ENCODE measurements around the gene FST.
A peak's percentile ranks its signal among the peaks of the same experiment; 100 is the strongest.

The FST gene

DNA sequence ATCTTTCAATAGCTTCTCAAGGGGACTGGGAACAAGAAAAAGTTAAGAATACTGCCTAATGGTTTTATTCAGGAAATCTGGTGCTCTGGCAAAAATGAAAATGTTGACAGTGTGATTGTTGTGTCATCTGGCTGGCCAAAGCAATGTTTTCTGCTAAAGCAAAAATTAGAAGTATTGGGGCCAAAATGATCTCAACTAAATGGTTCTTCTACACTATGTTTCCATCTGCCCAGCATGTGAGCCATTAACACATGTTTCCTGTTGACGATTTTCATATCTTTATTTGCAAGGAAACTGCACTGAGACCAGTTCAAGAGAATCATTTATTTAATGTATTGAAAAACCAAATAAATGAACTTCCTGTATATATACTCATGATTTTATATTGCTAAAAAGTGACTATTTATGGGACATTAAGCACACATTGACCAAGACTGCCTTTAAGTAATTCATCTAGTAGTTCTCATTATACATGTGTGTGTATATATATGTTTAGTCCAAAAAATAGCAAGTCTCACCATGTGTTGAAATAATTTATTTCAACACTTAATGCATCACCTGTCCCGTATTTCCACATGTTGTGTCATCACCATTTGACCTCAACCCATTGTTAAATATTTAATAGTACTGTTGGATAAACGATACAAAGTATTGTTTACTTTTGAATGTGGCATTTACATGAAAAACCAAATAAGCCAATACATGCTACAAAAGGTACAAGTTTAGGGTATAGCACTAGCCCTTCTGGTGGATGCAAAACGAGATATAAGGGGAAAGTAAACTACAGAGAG, 7.5 kb upstream of the FST start:
- FAIRE-seq (no peak), DNase-seq (ENCODE audit: insufficient read length, low spot score) (no peak)

DNA sequence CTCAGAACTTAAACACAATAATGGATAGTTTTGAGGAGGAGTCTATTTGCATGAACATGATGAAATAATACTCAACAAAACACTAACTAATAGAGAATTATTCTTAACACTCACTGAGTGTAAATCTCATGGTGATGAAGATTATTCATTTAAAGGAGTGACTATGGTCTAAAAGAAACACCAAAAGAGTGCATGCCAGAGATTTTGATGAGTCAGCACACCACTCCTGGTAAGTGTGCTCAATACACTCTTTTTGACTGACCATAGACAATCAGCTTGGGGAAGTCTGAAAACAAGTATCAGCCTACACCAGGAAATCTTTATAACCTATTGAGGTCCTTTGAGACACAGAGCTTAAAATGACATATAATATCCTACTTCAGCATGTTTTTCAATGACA, 6.8 kb upstream of the FST start:
- FAIRE-seq, result no peak
- DNase-seq (ENCODE audit: insufficient read length, low spot score), result no peak

- DNase-seq (ENCODE audit: insufficient read length, low spot score) (no peak), FAIRE-seq (no peak)
Observed at GRCh38 chr5:53475320-53475719, 5.1 kb upstream of the FST start.

DNA sequence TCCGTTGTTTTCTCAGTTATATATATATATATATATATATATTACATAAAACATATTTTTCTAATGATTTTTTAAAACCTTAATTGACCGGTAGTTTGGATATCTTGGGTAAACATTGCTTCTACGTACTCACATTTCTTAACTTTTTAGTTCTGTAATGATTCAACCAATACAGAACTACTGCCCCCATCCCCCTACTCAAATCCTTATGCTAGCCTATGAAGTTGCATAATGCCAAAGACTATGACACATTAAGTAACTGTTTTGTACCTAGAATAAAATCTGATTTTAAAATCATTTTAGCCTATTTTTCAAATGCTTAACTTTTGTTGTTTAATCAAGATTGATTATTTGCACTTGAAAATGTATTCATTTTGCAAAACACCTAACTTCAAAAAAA, 4.4 kb upstream of the FST start:
- DNase-seq (ENCODE audit: insufficient read length, low spot score) (no peak), FAIRE-seq (no peak)

GRCh38 chr5:53476531-53477480, 3.6 kb upstream of the FST start:
- no peak for FAIRE-seq
- DNase-seq (ENCODE audit: insufficient read length, low spot score), result no peak

DNA sequence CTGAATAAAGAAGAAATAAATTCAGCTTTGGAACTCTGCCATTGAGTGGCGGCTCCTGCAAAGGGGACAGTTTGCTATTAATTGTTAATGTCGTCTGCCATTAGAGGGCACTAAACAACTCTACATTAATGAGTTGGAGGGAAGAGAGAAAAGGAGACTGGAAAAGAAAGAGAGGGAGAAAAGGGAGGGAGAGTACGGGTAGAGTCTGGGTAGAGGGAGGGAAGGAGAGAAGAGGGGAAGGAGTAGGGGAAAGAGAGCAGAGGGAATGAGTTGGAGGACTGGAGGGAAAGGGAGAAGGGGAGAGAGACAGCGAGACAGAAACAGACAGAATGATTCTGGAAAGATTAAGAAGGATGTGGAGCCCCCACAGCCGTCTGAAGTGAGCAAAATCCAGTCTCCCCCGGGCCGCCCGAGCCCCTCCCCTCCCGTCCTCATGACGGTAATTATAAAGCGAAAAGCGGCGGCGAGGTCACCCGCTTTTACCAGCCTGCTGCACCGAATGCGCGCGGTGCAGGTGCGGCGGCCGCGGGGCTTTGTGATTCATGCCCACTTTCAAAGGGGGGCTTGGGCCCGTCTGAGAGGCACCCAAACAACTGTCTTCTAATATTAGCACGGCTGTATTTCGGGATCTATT, 1.9 kb upstream of the FST start:
- FAIRE-seq (no peak), DNase-seq (ENCODE audit: insufficient read length, low spot score) (peak; percentile 13)

- no peak for FAIRE-seq
- no peak for DNase-seq (ENCODE audit: insufficient read length, low spot score)
Observed at GRCh38 chr5:53479045-53479589, 1.3 kb upstream of the FST start.

- FAIRE-seq, result no peak
- no peak for DNase-seq (ENCODE audit: insufficient read length, low spot score)
Observed at GRCh38 chr5:53479590-53480415, 626 bp upstream of the FST start.

DNA sequence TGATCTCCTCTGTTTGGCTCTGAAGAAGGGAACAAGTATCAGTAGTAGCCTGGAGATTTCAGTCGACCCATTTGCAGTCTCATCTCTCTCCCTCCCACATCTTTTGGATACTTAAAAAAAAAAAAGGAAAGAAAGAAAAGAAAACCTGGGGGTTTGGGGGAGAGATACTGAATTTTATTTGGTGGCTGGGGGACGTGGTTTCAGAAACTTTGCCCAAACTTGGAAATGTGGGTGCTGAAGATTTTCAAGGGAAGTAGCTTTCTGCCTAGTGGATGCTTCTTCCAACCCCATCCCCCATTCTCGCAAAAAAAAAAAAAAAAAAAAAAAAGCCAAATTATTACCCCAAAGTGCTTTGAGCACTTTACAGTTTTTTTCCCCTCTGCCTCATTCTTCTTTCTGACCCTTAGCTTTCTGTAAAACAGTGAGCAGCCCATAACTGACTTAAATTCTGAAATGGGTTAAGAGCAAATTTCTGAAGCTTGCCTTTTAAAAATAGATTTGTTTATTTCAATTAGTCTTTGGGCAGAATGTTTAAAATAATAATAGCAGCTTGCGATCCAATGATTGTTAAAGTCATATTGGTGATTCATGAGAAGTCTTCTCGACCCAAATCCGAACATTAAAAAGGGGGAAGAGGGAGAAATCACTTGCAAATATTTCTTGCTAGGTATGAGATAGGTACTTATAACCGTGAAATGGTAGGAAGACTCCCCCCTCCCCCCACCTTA, 894 bp downstream of the FST start:
- no peak for DNase-seq (ENCODE audit: insufficient read length, low spot score)
- FAIRE-seq, result no peak

GRCh38 chr5:53481887-53482716, 1.7 kb downstream of the FST start:
- FAIRE-seq (no peak), DNase-seq (ENCODE audit: insufficient read length, low spot score) (peak; percentile 70)

DNA sequence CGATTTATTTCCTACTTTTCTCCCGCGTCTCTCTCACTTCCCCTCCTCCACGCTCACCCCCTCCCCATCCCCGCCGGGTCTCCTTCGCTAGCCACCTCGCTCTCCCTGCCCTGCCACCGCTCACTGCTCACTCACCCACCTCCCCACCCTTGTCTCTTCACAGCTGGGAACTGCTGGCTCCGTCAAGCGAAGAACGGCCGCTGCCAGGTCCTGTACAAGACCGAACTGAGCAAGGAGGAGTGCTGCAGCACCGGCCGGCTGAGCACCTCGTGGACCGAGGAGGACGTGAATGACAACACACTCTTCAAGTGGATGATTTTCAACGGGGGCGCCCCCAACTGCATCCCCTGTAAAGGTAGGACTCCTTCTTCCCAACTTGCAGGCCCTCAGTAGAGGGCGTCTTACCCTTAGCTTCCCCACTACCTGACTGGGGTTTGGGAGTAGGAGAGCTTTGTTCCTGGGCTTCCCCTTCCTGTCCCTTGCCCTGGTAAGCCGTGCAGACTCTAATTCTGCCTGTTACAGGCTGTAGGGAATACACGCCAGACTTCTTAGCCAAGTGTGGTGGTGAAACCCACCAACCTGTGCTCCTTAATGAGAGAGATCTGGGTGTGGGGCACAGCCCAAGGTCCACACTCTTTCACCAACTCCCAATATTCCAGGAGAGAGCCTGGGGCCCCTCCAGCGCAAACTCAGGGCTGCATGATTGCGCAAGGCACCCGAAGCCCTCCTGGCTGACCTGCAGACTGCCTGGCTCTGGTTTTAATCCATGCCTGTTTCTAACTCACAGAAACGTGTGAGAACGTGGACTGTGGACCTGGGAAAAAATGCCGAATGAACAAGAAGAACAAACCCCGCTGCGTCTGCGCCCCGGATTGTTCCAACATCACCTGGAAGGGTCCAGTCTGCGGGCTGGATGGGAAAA, 2.5 kb downstream of the FST start:
- DNase-seq (ENCODE audit: insufficient read length, low spot score), result no peak
- FAIRE-seq, result no peak

GRCh38 chr5:53487436-53487835, 7.0 kb downstream of the FST start:
- FAIRE-seq (no peak), DNase-seq (ENCODE audit: insufficient read length, low spot score) (no peak)

DNA sequence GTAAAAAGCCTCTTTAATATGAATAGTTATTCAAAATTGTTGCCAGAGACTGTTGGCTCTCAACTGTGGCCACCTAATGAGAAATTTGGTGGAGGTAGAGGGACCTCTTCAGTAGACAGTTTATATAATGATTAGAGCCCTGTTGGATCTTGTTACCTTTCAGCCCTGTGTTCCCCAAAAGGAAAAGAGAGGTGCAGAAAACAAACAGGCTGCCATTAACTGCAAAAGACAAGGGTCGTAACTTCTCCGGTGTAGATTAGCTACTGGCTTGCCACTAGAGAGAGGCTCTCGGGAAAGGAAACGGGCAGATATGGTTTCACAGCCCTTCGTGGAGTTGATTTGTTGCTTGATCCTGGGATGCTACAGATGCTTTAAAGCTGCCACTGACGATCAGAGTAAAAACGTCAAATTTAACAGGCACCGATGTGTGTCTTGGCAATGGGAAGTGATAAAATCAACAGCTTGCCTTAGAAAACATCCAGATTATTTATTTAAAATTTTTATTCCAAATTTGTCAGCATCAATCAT, 7.8 kb downstream of the FST start:
- DNase-seq (ENCODE audit: insufficient read length, low spot score) (no peak), FAIRE-seq (no peak)

GRCh38 chr5:53490747-53491146, 10.3 kb downstream of the FST start:
- no peak for FAIRE-seq

DNA sequence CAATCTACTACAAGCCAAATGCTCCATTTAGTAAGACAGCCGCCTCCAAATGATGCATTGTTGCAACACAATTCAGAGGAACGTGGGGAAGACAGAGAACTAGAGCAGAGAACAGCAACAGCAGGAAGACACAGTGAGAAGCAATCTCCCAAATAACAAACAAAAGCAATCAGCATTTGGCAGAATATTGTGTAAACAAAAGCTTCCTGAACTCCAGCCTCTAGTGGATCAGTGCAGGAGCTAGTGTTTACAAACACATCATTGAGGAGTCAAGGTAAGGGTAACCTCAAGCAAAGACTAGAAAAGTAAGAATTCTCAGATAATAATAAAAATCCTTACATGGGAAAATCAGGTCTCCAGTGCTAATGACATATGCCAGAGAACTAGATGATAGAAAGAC, 20.6 kb downstream of the FST start:
- no peak for FAIRE-seq
- DNase-seq (ENCODE audit: insufficient read length, low spot score), result no peak

More at GRCh38 chr5:53490747-53491146, 10.3 kb downstream of the FST start:
- no peak for DNase-seq (ENCODE audit: insufficient read length, low spot score)

DNA sequence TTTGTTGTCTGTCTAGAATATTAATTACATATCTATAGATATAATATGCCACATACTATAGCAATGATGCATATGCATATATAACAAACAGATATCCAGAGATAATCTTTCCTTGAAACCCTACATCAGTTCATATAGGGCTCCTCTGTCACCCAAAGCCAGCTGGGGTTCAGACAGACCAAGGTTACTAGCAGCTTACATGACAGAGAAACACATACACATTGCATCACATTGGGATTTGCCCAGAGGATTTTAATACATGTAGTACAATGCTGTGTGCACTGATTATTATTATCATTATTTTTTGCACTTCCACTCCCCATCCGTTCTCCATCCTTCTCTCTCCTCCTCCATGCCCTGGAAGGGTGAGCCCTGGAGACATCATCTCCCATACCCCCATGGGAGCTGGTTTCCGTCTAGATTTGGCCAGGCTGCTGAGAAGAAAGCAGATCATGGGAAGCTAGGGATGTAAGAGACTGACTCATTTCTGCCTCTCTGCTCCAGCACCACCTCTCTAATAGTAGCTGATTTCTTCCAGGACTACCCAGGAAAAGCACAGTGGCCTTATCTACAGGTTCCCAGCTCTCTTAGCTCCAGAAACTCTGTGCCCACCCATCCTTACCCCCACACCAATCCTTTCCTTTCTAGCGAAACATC, 23.3 kb downstream of the FST start:
- FAIRE-seq, result no peak

GRCh38 chr5:53507013-53507412, 26.6 kb downstream of the FST start:
- FAIRE-seq (no peak), DNase-seq (ENCODE audit: insufficient read length, low spot score) (no peak)

More for the DNA sequence above, 23.3 kb downstream of the FST start:
- no peak for DNase-seq (ENCODE audit: insufficient read length, low spot score)
